Activated CD8-positive, alpha-beta memory T cell treated with anti-CD3 and anti-CD28 coated beads, Interleukin-2, amount 50 U/mL, for 4 hours (primary cell): ENCODE data around the gene TEX22.

Source experiments
- DNase-seq: peaks from one replicate; pipeline ENCODE4 v3.0.0-alpha.2; 2020

TEX22 gene

GRCh38 chr14:105444859-105445258 is 46.5 kb downstream of the TEX22 start:
- DNase-seq = no peak

GRCh38 chr14:105445290-105445689 is 47.0 kb downstream of the TEX22 start:
- no peak for DNase-seq

- no peak for DNase-seq
These were observed 47.8 kb downstream of the TEX22 start for GRCh38 chr14:105445901-105446845.

GRCh38 chr14:105446971-105447370 is 48.6 kb downstream of the TEX22 start:
- no peak for DNase-seq

GRCh38 chr14:105447651-105448640 is 49.6 kb downstream of the TEX22 start:
- DNase-seq = no peak

GRCh38 chr14:105448706-105449111 is 50.4 kb downstream of the TEX22 start:
- peak; percentile 71 for DNase-seq

- DNase-seq = no peak
These were observed 51.2 kb downstream of the TEX22 start for GRCh38 chr14:105449276-105450122.

GRCh38 chr14:105450123-105450505 is 51.8 kb downstream of the TEX22 start:
- no peak for DNase-seq

GRCh38 chr14:105450864-105451720 is 52.8 kb downstream of the TEX22 start:
- no peak for DNase-seq

- no peak for DNase-seq
These were observed 54.6 kb downstream of the TEX22 start for GRCh38 chr14:105452963-105453362.

- DNase-seq = no peak
These were observed 55.5 kb downstream of the TEX22 start for GRCh38 chr14:105453847-105454246.

GRCh38 chr14:105455086-105455640 is 56.8 kb downstream of the TEX22 start:
- no peak for DNase-seq

GRCh38 chr14:105455766-105456660 is 57.7 kb downstream of the TEX22 start:
- no peak for DNase-seq

GRCh38 chr14:105456736-105457617 is 58.6 kb downstream of the TEX22 start:
- DNase-seq = no peak

- no peak for DNase-seq
These were observed 59.7 kb downstream of the TEX22 start for GRCh38 chr14:105458010-105458409.

- no peak for DNase-seq
These were observed 60.2 kb downstream of the TEX22 start for GRCh38 chr14:105458571-105458970.

GRCh38 chr14:105460116-105460515 is 61.8 kb downstream of the TEX22 start:
- DNase-seq = no peak

GRCh38 chr14:105460616-105461015 is 62.3 kb downstream of the TEX22 start:
- no peak for DNase-seq

- DNase-seq = no peak
These were observed 63.6 kb downstream of the TEX22 start for GRCh38 chr14:105461903-105462302.
